Neural progenitor cell (in vitro differentiated cells): ENCODE results near the gene THAP4. TPM values are rescaled to one million over a fixed set of nuclear protein-coding genes. Genes with fewer than 3 reads are reported as not detected.

Experiments used
- DNase-seq: peaks from one replicate; pipeline ENCODE4 v3.0.0-alpha.2; 2016; ENCODE audit warnings: low spot score
- H2AFZ ChIP-seq: fragments of 200-600 bp; sonication (generic); replicated peaks from 2 replicates; pipeline ENCODE4 v1.6.1; 2016; ENCODE audit warnings: antibody characterized with exemption
- H3F3A ChIP-seq: fragments of 200-600 bp; sonication (generic); 2 replicates; pipeline ENCODE4 v1.6.1; 2016; ENCODE audit warnings: antibody characterized with exemption, low read depth
- H3K27ac ChIP-seq: fragments of 200-600 bp; sonication (generic); 2 replicates; pipeline ENCODE4 v1.5.1; 2016; ENCODE audit warnings: mild to moderate bottlenecking
- H3K27me3 ChIP-seq: fragments of 200-600 bp; sonication (generic); 2 replicates; pipeline ENCODE4 v1.6.1; 2016; ENCODE audit warnings: mild to moderate bottlenecking, moderate library complexity
- H3K36me3 ChIP-seq: fragments of 200-600 bp; sonication (generic); 2 replicates; pipeline ENCODE4 v1.5.1; 2016
- H3K4me1 ChIP-seq: fragments of 200-600 bp; sonication (generic); 2 replicates; pipeline ENCODE4 v1.6.1; 2016; ENCODE audit warnings: mixed run types
- H3K4me2 ChIP-seq: fragments of 200-600 bp; sonication (generic); 2 replicates; pipeline ENCODE4 v1.6.1; 2016
- H3K4me3 ChIP-seq: fragments of 200-600 bp; sonication (generic); 2 replicates; pipeline ENCODE4 v1.5.1; 2016
- H3K79me2 ChIP-seq: fragments of 200-600 bp; sonication (generic); 2 replicates; pipeline ENCODE4 v1.6.1; 2016; ENCODE audit warnings: low read depth
- H3K9ac ChIP-seq: fragments of 200-600 bp; sonication (generic); 2 replicates; pipeline ENCODE4 v1.6.1; 2016
- H3K9me3 ChIP-seq: fragments of 200-600 bp; sonication (generic); 2 replicates; pipeline ENCODE4 v1.5.1; 2016; ENCODE audit warnings: low read depth
- H4K20me1 ChIP-seq: fragments of 200-600 bp; sonication (generic); 2 replicates; pipeline ENCODE4 v1.6.1; 2016; ENCODE audit warnings: low read depth
- H3K27ac Mint-ChIP-seq: 3 replicates; pipeline ENCODE4 v1.8.0; 2021; ENCODE audit warnings: mixed read lengths
- H3K27me3 Mint-ChIP-seq: 2 replicates; pipeline ENCODE4 v1.8.0; 2022; ENCODE audit warnings: low read depth, mild to moderate bottlenecking, inconsistent platforms, moderate library complexity, mixed read lengths; ENCODE audit not compliant: insufficient read depth
- H3K36me3 Mint-ChIP-seq: 3 replicates; pipeline ENCODE4 v1.8.0; 2021; ENCODE audit warnings: mixed read lengths
- H3K4me1 Mint-ChIP-seq: 3 replicates; pipeline ENCODE4 v1.8.0; 2021; ENCODE audit warnings: mixed read lengths
- H3K4me3 Mint-ChIP-seq: 3 replicates; pipeline ENCODE4 v1.8.0; 2021; ENCODE audit warnings: mild to moderate bottlenecking, moderate library complexity, mixed read lengths
- H3K9me3 Mint-ChIP-seq: 3 replicates; pipeline ENCODE4 v1.8.0; 2020; ENCODE audit warnings: mixed read lengths
- EZH2 ChIP-seq: fragments of 200-600 bp; sonication (generic); IDR thresholded peaks from 2 replicates; pipeline ENCODE4 v1.6.1; 2017; ENCODE audit warnings: antibody characterized with exemption, mild to moderate bottlenecking, moderate library complexity
- EZH2phosphoT487 ChIP-seq: fragments of 200-600 bp; sonication (generic); IDR thresholded peaks from 2 replicates; pipeline ENCODE4 v1.6.1; 2017; ENCODE audit warnings: antibody characterized with exemption
- total RNA-seq: library from RNA; depleted of rRNA; stranded (reverse); fragments of >200 nt; gene quantifications from 2 replicates; pipeline ENCODE4 v1.2.3, GENCODE V29; 2015; ENCODE audit warnings: low replicate concordance
- TF ChIP-seq, protein P1 (sequence below): fragments of 200-600 bp; sonication (generic); IDR thresholded peaks from 2 replicates; pipeline ENCODE4 v1.5.1; 2017; ENCODE audit warnings: antibody characterized with exemption, mild to moderate bottlenecking

THAP4 gene
- total RNA-seq, 1 donor from 2014 or later: 25.6 TPM

GRCh38 chr2:241649927-241650326 lies 13.0 kb upstream of the THAP4 start:
- H3K4me1 Mint-ChIP-seq: peaks cover 4% of the 10 kb centered on the region

DNA sequence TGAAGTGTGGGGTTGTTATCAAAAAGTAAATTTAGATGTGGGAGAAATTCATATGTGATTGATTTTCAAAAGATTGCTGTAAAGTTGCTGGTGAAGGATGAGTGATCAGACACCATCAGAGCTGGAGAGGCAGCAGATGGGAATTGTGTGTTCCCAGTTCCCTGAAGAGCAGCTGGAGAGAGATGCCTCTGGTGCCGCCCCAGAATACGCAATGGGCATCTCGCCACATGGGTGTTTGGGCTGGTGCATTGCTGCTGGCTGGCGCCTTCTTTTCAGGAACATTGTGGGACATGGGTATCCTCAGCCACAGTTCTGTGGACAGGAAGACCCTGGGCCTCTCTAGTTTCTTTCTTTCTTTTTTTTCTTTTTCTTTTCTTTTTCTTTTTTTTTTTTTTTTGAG lies 12.4 kb upstream of the THAP4 start:
- Histone ChIP-seq H3K9ac (no peak overlapping the region), H3K36me3 (no peaks in the 10 kb centered on the region), H3K27ac (no peak overlapping the region), H3K4me3 (no peak overlapping the region), H3K4me1 (peaks cover 9% of the 10 kb centered on the region), H3K27me3 (no peaks in the 10 kb centered on the region), H2AFZ (no peak overlapping the region), H3K4me2 (no peak overlapping the region), H3K79me2 (peaks cover 79% of the 10 kb centered on the region), H3K9me3 (no peaks in the 10 kb centered on the region), H3F3A (peaks cover 6% of the 10 kb centered on the region), H4K20me1 (peaks cover 68% of the 10 kb centered on the region)
- no peaks in the 10 kb centered on the region for H3K9me3 Mint-ChIP-seq
- TF ChIP-seq, protein P1, sequence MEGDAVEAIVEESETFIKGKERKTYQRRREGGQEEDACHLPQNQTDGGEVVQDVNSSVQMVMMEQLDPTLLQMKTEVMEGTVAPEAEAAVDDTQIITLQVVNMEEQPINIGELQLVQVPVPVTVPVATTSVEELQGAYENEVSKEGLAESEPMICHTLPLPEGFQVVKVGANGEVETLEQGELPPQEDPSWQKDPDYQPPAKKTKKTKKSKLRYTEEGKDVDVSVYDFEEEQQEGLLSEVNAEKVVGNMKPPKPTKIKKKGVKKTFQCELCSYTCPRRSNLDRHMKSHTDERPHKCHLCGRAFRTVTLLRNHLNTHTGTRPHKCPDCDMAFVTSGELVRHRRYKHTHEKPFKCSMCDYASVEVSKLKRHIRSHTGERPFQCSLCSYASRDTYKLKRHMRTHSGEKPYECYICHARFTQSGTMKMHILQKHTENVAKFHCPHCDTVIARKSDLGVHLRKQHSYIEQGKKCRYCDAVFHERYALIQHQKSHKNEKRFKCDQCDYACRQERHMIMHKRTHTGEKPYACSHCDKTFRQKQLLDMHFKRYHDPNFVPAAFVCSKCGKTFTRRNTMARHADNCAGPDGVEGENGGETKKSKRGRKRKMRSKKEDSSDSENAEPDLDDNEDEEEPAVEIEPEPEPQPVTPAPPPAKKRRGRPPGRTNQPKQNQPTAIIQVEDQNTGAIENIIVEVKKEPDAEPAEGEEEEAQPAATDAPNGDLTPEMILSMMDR: no peak
- no peak for TF ChIP-seq EZH2
- TF ChIP-seq EZH2phosphoT487: no peak
- no peak for DNase-seq
- peaks cover 8% of the 10 kb centered on the region for H3K36me3 Mint-ChIP-seq
- no peak overlapping the region for H3K27ac Mint-ChIP-seq
- H3K4me1 Mint-ChIP-seq: peaks cover 4% of the 10 kb centered on the region
- no peak overlapping the region for H3K4me3 Mint-ChIP-seq
- H3K27me3 Mint-ChIP-seq: no peaks in the 10 kb centered on the region

More at GRCh38 chr2:241649927-241650326, 13.0 kb upstream of the THAP4 start:
- Histone ChIP-seq H3K9ac (no peak overlapping the region), H3K27me3 (no peaks in the 10 kb centered on the region), H3K9me3 (no peaks in the 10 kb centered on the region), H3K79me2 (peaks cover 74% of the 10 kb centered on the region), H3F3A (peaks cover 6% of the 10 kb centered on the region), H3K4me2 (no peak overlapping the region), H4K20me1 (peaks cover 65% of the 10 kb centered on the region), H3K4me3 (no peak overlapping the region), H2AFZ (no peak overlapping the region), H3K27ac (no peak overlapping the region), H3K4me1 (peaks cover 9% of the 10 kb centered on the region), H3K36me3 (no peaks in the 10 kb centered on the region)
- H3K4me3 Mint-ChIP-seq: no peak overlapping the region
- H3K36me3 Mint-ChIP-seq: peaks cover 8% of the 10 kb centered on the region
- DNase-seq: no peak
- no peak overlapping the region for H3K27ac Mint-ChIP-seq
- no peaks in the 10 kb centered on the region for H3K9me3 Mint-ChIP-seq
- H3K27me3 Mint-ChIP-seq: no peaks in the 10 kb centered on the region
- TF ChIP-seq, protein P1: no peak
- TF ChIP-seq EZH2 (no peak), EZH2phosphoT487 (no peak)

- no peak overlapping the region for H3K4me3 Mint-ChIP-seq
- Histone ChIP-seq H3K27me3 (no peaks in the 10 kb centered on the region), H3K27ac (no peak overlapping the region), H2AFZ (no peak overlapping the region), H3K79me2 (peaks cover 88% of the 10 kb centered on the region), H3K4me3 (no peak overlapping the region), H3K4me2 (no peak overlapping the region), H4K20me1 (peaks cover 75% of the 10 kb centered on the region), H3K9ac (peak overlapping the region; percentile 42), H3F3A (peaks cover 6% of the 10 kb centered on the region), H3K9me3 (no peaks in the 10 kb centered on the region), H3K4me1 (peaks cover 9% of the 10 kb centered on the region), H3K36me3 (no peaks in the 10 kb centered on the region)
- H3K36me3 Mint-ChIP-seq: peaks cover 8% of the 10 kb centered on the region
- TF ChIP-seq, protein P1: no peak
- TF ChIP-seq EZH2phosphoT487: no peak
- no peak for TF ChIP-seq EZH2
- peak overlapping the region; percentile 37 for H3K27ac Mint-ChIP-seq
- peaks cover 2% of the 10 kb centered on the region for H3K27me3 Mint-ChIP-seq
- H3K9me3 Mint-ChIP-seq: no peaks in the 10 kb centered on the region
- peaks cover 4% of the 10 kb centered on the region for H3K4me1 Mint-ChIP-seq
- DNase-seq: peak; percentile 20
Measured at GRCh38 chr2:241648453-241648852, 11.5 kb upstream of the THAP4 start.
